Duodenal mucosa (tissue), 2 donors: Measurements from ENCODE around the gene RAI14.

ENCODE experiments used
- H3K27ac ChIP-seq: one replicate; pipeline ENCODE4 v1.7.0; 2013; ENCODE audit warnings: low read depth, low read length
- H3K27me3 ChIP-seq, 2 donors: one replicate each; pipeline ENCODE4 v1.7.0; 2013; ENCODE audit warnings: low read length in 2 of 2, control low read depth in 1 of 2; ENCODE audit not compliant: insufficient read depth in 2 of 2, control insufficient read depth in 1 of 2
- H3K36me3 ChIP-seq, 2 donors: one replicate each; pipeline ENCODE4 v1.7.0; 2013; ENCODE audit warnings: low read length in 2 of 2, control low read depth in 1 of 2; ENCODE audit not compliant: insufficient read depth in 2 of 2, control insufficient read depth in 1 of 2
- H3K4me1 ChIP-seq, 2 donors: one replicate each; pipeline ENCODE4 v1.7.0; 2013; ENCODE audit warnings: low read length in 2 of 2, control low read depth in 1 of 2; ENCODE audit not compliant: insufficient read depth in 2 of 2, control insufficient read depth in 1 of 2
- H3K4me3 ChIP-seq, 2 donors: one replicate each; pipeline ENCODE4 v1.7.0; 2013; ENCODE audit warnings: low read length in 2 of 2, low read depth in 1 of 2
- H3K9ac ChIP-seq, 2 donors: one replicate each; pipeline ENCODE4 v1.7.0; 2013; ENCODE audit warnings: low read length in 2 of 2, low read depth in 1 of 2
- H3K9me3 ChIP-seq, 2 donors: one replicate each; pipeline ENCODE4 v1.7.0; 2013; ENCODE audit warnings: low read length in 2 of 2, control low read depth in 1 of 2; ENCODE audit not compliant: control insufficient read depth in 1 of 2

Gene RAI14

DNA sequence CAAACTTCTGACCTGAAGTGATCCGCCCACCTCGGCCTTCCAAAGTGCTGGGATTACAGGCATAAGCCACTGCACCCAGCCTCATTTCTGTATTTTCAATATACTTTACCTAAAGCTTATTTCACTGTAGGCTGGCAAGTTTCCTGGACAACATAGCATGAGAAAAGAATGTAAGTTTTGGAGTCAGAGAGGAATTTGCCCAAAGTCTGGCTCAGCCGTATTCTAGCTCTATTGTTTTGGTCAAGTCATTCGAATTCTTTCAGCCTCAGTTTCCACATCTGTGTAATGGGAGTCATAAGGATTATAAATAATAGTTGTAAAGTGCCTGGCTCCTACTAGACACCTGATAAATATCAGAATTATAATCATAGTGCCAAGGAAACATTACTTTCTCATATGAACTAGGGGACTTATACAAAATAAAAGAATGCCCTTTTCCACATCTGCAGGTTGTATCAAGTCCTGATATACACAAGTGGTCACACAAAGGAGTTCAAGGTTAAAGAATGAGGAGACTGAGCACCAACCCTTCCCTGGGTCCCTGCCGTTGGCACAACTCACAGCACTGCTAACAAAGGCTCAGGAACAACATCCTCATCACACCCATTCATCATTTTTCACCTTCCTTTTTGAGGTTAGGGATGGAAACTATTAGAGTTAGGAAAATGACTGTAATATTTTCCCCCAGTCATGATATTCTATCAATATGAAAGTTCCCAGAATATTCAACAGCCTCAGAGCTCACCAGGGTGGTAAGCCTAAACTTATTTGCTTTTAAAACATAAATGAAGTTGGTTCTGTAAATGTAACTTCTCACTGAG lies 34.6 kb upstream of the RAI14 start:
- H3K4me3 ChIP-seq, result no peak overlapping the region
- no peak overlapping the region for H3K27ac ChIP-seq
- no peaks in the 10 kb centered on the region for H3K4me1 ChIP-seq
- no peaks in the 10 kb centered on the region for H3K9me3 ChIP-seq
- no peaks in the 10 kb centered on the region for H3K27me3 ChIP-seq
- no peak overlapping the region for H3K9ac ChIP-seq
- H3K36me3 ChIP-seq, result no peaks in the 10 kb centered on the region

DNA sequence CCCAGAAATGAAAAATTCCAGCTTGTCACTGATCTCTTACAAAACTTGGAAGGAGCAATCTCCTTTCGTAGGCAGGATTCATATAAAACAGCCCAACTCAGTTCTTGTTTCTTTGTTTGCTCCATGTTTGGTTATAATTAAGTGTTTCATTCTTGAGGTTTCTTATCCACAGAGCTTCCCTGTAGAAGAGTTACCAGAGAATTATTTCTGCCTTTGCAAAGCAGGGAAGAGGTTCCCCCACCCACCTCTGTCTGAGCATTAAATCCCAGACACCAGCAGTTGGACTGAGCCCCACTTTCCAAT lies 34.1 kb upstream of the RAI14 start:
- H3K9ac ChIP-seq, result no peak overlapping the region
- no peak overlapping the region for H3K4me3 ChIP-seq
- H3K27me3 ChIP-seq, result no peaks in the 10 kb centered on the region
- no peaks in the 10 kb centered on the region for H3K4me1 ChIP-seq
- no peaks in the 10 kb centered on the region for H3K36me3 ChIP-seq
- H3K27ac ChIP-seq, result no peak overlapping the region
- H3K9me3 ChIP-seq, result no peaks in the 10 kb centered on the region

DNA sequence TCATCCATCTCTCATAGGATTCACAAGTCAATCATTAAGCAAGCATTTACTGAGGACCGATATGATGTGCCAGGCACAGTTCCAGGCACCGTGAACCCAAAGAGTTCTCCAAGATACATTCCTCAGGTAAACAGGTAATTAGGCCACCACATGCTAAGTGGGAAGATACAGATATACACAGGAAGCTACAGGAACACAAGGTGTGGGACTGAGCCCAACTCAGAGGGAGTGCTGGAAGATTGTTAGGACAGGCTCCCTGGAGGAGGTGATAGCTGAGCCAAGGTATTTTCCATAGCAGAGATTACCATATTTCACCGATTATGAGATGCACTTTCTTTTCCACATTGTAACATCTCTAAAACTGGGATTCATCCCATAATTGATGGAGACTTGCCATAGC lies 31.4 kb upstream of the RAI14 start:
- H3K9me3 ChIP-seq, result no peaks in the 10 kb centered on the region
- no peak overlapping the region for H3K27ac ChIP-seq
- H3K4me3 ChIP-seq, result no peak overlapping the region
- H3K4me1 ChIP-seq, result no peaks in the 10 kb centered on the region
- no peak overlapping the region for H3K9ac ChIP-seq
- H3K27me3 ChIP-seq, result no peaks in the 10 kb centered on the region
- no peaks in the 10 kb centered on the region for H3K36me3 ChIP-seq

DNA sequence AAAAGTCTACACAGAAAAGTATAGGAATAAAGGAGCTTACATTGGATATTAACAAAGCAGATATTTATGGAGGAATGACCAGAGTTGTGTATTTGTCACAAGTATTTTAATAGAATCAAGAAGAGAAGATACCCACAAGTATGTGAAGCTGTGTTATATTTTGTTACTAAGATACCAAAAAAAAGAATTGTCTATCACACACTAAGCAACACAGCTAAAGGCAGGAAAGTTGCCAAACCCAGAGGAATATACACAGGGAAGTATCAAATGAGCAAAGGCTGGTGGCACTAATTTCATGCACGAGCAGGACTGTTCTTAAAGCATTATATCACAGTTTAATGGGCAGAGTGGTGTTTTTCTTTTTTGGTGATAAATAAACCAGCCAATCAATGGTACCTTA lies 30.9 kb upstream of the RAI14 start:
- H3K9ac ChIP-seq, result no peak overlapping the region
- H3K36me3 ChIP-seq, result no peaks in the 10 kb centered on the region
- no peaks in the 10 kb centered on the region for H3K4me1 ChIP-seq
- H3K4me3 ChIP-seq, result no peak overlapping the region
- no peaks in the 10 kb centered on the region for H3K9me3 ChIP-seq
- no peak overlapping the region for H3K27ac ChIP-seq
- no peaks in the 10 kb centered on the region for H3K27me3 ChIP-seq

DNA sequence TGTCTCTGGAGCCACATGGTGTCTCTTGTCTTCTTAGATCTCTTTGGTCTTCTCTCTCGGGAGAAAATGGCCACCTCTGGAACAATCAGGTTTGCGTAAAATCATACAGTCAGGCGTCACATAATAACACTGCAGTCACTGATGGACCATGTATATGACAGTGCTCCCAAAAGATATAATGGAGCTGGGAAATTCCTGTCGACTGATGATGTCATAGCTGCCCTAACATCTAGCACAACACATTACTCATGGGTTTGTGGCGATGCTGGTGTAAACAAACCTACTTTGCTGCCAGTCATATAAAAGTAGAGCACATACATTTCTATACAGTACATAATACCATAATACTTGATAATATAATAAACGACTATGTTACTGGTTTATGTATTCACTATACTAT lies 30.1 kb upstream of the RAI14 start:
- H3K9ac ChIP-seq, result no peak overlapping the region
- no peaks in the 10 kb centered on the region for H3K9me3 ChIP-seq
- H3K27me3 ChIP-seq, result no peaks in the 10 kb centered on the region
- no peak overlapping the region for H3K27ac ChIP-seq
- H3K36me3 ChIP-seq, result no peaks in the 10 kb centered on the region
- no peaks in the 10 kb centered on the region for H3K4me1 ChIP-seq
- H3K4me3 ChIP-seq, result no peak overlapping the region

DNA sequence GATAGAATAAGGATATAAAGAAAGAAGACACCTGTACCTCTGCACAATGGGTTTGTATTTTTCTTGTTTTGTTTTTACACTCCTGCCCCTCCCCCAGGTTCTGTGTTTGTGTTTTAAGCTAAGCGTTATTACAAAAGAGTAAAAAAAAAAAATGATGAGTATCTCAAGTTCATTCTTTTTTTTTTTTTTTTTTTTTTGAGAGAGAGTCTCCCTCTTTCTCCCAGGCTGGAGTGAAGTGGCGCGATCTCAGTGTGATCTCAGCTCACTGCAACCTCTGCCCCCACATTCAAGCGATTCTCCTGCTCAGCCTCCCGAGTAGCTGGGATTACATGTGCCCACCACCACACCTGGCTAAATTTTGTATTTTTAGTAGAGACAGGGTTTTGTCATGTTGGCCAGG lies 29.4 kb upstream of the RAI14 start:
- Histone ChIP-seq H3K27me3 (no peaks in the 10 kb centered on the region), H3K4me3 (no peak overlapping the region), H3K9ac (no peak overlapping the region), H3K27ac (no peak overlapping the region), H3K4me1 (no peaks in the 10 kb centered on the region), H3K9me3 (no peaks in the 10 kb centered on the region), H3K36me3 (no peaks in the 10 kb centered on the region)

DNA sequence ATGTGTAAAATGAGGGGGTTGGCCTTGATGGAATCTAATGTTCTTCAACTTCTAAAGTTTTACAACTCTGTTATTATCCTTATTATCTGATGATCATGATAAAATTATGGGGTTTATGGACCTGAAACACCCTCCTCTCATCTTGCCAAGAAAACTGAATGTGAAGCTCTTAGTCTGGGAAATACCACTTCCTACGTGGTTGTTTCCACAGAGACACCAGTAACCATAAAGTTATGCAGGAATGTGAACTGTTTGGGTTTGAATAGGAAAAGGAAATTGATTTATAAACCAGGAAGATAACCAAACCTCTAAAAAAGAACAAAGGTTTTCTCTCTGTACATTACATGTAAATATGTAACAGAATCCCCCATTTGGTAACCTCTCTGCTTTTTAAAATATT lies 28.3 kb upstream of the RAI14 start:
- Histone ChIP-seq H3K9ac (no peak overlapping the region), H3K9me3 (no peaks in the 10 kb centered on the region), H3K36me3 (no peaks in the 10 kb centered on the region), H3K4me1 (no peaks in the 10 kb centered on the region), H3K27me3 (no peaks in the 10 kb centered on the region), H3K4me3 (no peak overlapping the region), H3K27ac (no peak overlapping the region)

DNA sequence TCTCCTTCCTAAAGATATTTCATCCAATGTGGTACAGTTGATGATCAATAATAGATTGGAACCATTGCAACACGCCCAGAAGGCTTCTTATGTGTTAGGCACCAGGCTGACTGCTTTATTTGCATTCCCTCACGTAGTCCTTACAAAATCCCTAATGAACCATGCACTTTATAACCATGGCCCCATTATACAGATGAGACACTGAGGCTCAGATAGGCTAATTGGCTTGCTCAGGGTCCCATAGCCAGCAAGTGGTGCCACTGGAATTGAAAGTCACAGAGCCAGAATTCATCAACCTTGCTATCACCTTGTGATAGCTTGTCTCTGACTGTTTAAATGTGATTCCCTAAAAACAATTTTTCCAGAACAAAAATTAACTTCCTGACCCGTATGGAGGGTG lies 27.8 kb upstream of the RAI14 start:
- H3K4me3 ChIP-seq, result no peak overlapping the region
- no peaks in the 10 kb centered on the region for H3K9me3 ChIP-seq
- H3K27ac ChIP-seq, result no peak overlapping the region
- no peaks in the 10 kb centered on the region for H3K27me3 ChIP-seq
- no peaks in the 10 kb centered on the region for H3K4me1 ChIP-seq
- no peak overlapping the region for H3K9ac ChIP-seq
- no peaks in the 10 kb centered on the region for H3K36me3 ChIP-seq

DNA sequence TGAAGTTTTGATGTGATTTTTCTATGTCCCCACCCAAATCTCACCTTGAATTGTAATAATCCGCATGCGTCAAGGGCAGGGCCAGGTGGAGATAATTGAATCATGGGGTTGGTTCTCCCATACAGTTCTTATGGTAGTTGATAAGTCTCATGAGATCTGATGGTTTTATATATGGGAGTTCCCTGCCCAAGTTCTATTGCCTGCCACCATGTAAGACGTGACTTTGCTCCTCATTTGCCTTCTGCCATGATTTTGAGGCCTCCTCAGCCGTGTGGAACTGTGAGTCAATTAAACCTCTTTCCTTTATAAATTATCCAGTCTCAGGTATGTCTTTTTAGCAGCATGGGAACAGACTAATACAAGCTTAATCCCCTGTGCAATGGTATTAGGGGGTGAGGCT lies 25.5 kb upstream of the RAI14 start:
- Histone ChIP-seq H3K27ac (no peak overlapping the region), H3K4me1 (no peaks in the 10 kb centered on the region), H3K9me3 (no peaks in the 10 kb centered on the region), H3K27me3 (no peaks in the 10 kb centered on the region), H3K4me3 (no peak overlapping the region), H3K36me3 (no peaks in the 10 kb centered on the region), H3K9ac (no peak overlapping the region)

DNA sequence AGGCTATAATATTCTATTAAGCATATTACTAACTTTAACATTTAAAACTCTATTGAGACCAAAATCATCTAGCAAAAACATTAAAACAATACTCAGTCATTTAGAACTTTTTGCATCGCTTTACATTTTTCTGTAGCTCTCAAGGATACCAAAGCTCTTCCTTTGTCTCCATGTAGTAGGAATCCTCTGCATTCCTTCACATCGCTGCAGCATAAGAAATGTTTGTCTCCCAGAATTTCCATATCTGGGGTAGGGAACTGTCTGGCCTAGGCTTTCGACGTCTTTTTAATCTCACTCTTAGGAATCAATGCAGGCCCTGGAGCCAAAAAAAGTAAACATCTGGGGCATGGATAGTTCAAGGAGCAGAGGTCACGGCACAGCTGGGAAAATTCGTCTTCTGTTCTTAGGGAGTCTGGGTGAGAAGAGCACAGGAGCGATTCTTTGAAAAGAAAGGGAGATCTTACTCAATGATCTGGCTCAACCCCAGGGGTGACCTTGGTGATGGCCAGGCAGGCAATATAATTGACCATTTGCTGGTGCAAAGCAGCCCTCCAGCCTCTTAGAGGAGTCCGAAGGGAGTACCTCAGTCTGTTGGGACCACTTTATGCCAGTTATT lies 23.2 kb upstream of the RAI14 start:
- Histone ChIP-seq H3K4me1 (no peaks in the 10 kb centered on the region), H3K27ac (no peak overlapping the region), H3K9me3 (no peaks in the 10 kb centered on the region), H3K36me3 (no peaks in the 10 kb centered on the region), H3K27me3 (no peaks in the 10 kb centered on the region), H3K4me3 (no peak overlapping the region), H3K9ac (no peak overlapping the region)
